Measurements from ENCODE around the gene FKBP1C.

- TF ChIP-seq, protein P1, sequence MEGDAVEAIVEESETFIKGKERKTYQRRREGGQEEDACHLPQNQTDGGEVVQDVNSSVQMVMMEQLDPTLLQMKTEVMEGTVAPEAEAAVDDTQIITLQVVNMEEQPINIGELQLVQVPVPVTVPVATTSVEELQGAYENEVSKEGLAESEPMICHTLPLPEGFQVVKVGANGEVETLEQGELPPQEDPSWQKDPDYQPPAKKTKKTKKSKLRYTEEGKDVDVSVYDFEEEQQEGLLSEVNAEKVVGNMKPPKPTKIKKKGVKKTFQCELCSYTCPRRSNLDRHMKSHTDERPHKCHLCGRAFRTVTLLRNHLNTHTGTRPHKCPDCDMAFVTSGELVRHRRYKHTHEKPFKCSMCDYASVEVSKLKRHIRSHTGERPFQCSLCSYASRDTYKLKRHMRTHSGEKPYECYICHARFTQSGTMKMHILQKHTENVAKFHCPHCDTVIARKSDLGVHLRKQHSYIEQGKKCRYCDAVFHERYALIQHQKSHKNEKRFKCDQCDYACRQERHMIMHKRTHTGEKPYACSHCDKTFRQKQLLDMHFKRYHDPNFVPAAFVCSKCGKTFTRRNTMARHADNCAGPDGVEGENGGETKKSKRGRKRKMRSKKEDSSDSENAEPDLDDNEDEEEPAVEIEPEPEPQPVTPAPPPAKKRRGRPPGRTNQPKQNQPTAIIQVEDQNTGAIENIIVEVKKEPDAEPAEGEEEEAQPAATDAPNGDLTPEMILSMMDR (IDR thresholded peaks at IDR 0.05; ENCODE audit: control extremely low read depth in 1 of 3, insufficient read depth in 1 of 3, low read depth in 1 of 3, low read length in 3 of 3): no peak
- no peak for TF ChIP-seq POLR2AphosphoS5 (IDR thresholded peaks at IDR 0.05; ENCODE audit: low read depth, low read length)
- no peak for TF ChIP-seq GTF2F1 (IDR thresholded peaks at IDR 0.05; ENCODE audit: borderline replicate concordance, low read depth, low read length)
- no peak for TF ChIP-seq FOSL1 (IDR thresholded peaks at IDR 0.05; ENCODE audit: insufficient read depth, low read depth, low read length)
- no peak for TF ChIP-seq PHF8 (conservative IDR thresholded peaks at IDR 0.05; ENCODE audit: low read depth, low read length)
- TF ChIP-seq TCF12 (IDR thresholded peaks at IDR 0.05; ENCODE audit: low read depth, low read length): no peak
Measured at GRCh38 chr6:63213325-63213724, 2.1 kb downstream of the FKBP1C start.

All from H1 (cell line).